NCI-H510A treated with DMSO at 0.1 percent for 48 hours (cell line): ENCODE measurements around the gene ADPRS.
A peak's percentile ranks its signal among the peaks of the same experiment; 100 is the strongest.

Experiments
- DNase-seq: peaks from one replicate; lab custom pipeline; 2025; lab: John Stamatoyannopoulos, UW

The ADPRS gene

DNA sequence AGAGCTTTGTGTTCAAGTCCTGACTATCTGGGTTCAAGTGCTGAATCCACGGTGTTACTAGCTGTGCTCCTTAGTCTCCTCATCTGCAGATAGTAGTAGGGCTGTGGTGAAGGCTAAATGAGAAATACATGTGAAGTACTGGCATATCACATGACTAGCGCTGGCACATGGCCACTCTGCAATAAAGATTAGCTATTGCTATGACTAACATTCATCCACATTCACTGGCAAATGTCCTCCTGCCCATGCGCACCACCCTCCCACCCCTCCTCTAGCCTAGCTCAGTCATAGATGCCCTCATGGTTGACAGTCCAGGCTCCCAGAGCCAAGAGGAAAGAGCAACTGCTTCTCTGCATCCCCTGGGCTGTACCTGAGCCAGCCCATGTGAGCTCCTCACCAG, 44.8 kb downstream of the ADPRS start:
- peak; percentile 74 for DNase-seq

DNA sequence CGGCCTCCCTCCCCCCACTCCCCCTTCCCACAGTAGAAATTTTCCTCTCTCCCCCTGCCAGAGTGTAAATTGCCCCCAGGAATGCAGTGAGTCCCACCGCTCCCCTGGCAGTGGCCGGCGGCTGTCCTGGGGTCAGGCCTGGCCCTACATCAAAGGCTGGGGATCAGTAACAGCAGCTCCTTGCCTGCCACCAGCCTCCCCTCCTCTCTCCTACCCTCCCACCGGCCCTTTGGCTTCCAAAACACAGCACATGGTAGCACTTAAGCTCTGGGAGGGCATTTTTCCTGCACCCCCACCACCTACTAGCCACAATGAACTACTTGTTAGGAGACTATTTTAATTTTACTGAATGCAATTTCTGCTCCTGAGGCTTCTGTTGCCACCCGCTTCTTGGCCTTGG, 45.3 kb downstream of the ADPRS start:
- DNase-seq = no peak

DNA sequence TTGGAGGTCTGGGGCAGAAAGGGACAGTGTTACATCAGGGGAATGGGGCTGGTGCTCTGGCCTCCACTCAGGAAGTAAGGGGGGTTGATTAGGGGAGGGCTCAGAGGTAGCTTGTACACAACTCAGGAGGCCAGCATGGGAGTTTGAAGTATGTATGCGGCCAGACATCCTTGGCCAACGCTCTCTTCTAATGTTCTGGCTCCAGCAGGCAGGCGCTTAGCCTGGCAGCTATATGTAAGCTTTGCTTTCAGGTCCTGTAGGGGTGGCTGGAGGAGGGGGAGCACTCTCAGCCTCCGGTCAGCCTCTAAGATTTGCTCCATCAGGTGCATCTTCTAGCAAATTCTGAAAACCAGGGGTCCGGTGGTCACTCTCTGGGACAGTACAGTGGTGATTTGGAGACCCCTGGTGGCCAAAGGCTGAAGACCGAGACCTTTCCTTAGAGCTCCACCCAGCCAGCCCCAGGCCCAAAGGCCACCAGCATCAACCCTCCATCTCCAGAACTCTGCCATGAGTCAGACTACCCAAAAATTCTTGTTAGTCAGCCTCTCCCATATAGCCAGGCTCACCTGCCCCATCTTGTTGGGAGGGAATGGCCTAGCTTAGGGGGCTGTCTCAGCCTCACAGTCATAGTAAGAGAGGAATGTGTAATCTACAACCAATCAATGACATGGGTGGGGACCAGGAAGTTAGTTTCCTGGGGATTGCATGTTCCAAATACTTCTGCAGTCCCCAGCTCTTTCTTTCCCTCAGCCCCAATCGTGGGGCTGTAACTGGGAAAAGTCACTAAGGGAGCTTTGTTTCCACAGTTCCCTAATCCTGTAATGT, 46.0 kb downstream of the ADPRS start:
- peak; percentile 57 for DNase-seq

DNA sequence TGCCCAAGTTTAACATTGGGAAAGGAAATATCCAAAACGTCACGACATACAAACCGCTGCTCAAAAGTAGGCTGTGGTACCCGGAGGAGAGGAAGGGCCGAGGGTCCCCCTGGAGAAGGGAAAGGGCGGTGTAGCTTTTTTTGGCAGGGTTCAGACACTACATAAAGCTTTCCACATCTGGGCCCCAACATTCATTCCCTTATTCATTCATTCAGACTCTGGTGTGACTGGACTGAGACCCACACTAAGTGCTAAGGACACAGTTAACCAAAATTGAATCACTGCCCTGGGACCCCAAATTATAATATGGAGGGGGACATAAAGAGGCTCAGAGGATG, 46.6 kb downstream of the ADPRS start:
- no peak for DNase-seq

DNA sequence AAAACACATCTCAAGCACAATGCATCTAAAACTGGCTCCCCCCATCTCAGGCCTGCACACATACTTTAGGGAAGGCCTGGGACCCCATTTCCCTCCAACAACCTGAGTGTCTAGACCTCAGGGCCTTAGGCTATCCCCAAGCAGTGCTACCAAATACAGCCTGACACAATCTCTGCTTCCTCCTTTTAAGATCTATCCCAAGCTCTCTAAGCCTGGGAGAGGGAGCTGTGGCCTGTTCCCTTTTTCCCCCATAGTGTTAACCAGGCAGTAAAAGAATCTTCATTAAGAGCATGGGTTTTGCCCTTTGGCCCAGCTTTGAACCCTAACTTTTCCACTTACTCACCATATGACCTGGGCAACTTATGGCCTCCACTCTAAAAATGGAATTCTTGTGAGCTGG, 47.1 kb downstream of the ADPRS start:
- DNase-seq = no peak

DNA sequence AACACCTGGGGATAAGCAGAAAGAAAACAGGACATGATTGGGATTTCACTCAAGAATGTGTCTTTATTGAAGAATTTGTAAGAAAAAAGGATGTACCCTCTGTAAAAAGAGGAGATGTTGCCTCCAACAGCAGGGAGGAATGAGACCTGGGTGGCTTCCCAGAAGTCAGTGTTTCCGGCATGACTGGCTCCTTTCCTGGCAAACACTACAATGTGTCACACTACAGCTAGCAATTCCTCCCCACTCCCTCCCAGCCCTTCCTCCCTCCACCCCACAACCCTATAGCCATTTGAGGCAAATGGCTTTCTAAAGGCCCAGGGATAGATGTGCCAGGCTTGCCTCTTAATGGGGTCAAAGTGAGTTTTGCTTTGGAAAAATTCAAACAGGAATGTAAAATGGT, 47.8 kb downstream of the ADPRS start:
- no peak for DNase-seq

DNA sequence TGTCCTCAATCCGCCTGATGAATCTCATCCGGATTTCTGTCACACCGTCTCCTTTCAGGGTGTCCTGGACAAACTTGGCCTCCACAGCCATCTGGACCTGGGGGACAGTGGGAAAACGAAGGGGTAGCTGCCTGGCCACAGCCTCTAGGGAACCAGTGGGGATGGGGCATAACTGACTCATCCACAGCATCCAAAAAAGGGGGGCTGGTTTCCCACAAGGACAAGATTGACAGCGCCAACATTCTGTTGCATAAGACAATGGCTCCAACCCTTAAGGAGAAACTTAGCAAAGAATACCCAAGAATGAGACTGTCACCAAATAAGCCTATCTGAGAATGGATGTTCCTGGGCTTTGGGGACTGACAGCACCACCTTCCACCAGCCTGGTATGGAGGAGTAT, 48.5 kb downstream of the ADPRS start:
- DNase-seq = no peak

DNA sequence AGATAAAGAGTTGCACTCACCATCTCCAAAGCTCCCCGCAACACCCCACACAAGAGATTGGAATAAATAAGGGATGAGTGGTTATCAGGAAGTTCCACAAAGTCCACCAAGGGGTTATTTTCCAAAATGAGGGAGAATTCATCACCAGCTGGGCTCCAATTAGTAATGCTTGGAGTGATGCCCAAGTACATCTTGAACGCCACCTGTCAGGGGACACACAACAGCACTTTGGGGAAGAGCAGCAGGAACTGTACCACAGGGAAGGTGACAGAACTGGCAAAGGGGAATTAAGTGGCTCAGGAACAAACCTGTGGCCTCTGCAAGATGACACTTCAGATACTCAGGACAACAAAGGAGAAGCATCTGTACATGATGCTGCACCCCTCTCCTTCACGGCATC, 49.1 kb downstream of the ADPRS start:
- peak; percentile 82 for DNase-seq

DNA sequence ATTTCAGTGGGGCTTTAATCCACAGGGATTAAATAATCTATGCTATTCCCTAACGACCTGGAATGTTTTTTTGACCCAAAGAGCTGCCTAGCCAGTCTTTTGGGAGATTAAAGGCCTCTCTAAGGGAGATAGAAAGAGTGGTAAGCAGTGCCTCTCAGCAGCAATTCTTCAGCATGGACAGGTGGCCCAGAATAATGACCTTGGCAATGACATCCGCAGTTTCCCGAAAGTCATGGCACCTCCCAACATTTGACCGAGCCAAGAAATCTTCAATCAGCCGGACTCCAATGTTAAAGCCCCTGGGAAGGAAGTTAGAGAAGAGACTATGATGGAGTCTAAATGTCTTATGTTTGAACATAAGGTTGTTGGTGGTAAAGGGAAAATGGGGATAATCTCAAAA, 50.8 kb downstream of the ADPRS start:
- DNase-seq = no peak

DNA sequence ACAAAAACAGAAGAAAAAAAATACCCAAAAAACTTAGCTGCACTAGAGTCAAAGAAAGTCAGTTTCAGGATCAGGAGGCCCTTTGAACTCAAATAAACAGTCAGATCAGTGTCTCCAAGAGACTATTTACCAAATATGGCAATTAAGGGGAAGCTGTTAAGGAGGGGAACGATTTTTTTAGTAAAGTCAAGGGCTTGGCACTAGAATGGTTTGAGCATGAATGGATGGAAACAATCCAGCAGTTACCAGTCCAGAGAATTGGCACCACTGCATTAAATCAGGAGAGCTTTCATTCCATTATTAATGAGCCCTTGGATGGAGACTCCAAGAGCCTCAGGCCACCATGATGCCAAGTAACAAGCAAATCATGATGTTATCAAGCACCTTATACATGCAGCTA, 53.4 kb downstream of the ADPRS start:
- no peak for DNase-seq

DNA sequence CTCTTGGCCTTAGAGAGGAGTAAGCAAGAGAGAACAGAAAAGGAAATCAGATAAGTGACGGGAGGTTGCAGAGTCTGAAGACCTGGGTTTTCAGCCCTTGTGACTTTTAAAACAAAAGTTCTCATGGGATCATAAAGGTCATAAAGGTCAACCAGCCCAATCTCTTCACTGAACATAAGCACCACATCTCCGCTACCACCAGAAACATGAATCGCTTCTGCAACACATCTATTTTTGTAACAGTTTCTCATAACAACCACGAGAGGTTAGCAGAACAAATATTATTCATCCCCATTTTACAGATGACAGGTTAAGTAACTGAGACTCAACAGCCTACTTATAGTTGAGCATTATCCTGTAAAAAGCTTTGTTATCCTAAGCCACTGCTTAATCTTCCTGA, 54.7 kb downstream of the ADPRS start:
- no peak for DNase-seq
